HCT116 (cell line): Measurements from ENCODE around the gene DLX5. TPM values are rescaled to one million over a fixed set of nuclear protein-coding genes. Genes with fewer than 3 reads are reported as not detected.

ENCODE experiments used
- ATAC-seq: fragments of 200-7000 bp; cut with Tn5 transposase; 2 replicates; pipeline ENCODE4 v1.9.1; 2020; ENCODE audit warnings: mild to moderate bottlenecking, moderate library complexity
- BruUV-seq: library from RNA; stranded (reverse); fragments of 400-500 nt; replicated peaks from 2 replicates; lab custom pipeline; 2021; lab: Mats Ljungman, UMichigan
- CTCF ChIA-PET: fragments of 300-600 bp; sonication (Branson Sonifier 250); formaldehyde crosslinking; loops from one replicate; lab custom pipeline; 2021; ENCODE audit warnings: antibody characterized with exemption; lab: Charles Lee
- POLR2A ChIA-PET: fragments of 300-600, 350-600 bp; sonication (Branson Sonifier 250); formaldehyde crosslinking; loops from one replicate; lab custom pipeline; 2021; ENCODE audit warnings: antibody characterized with exemption; lab: Charles Lee
- RAD21 ChIA-PET, 2 experiments: fragments of 300-600 bp; sonication (Branson Sonifier 250); formaldehyde crosslinking; loops; one replicate each; lab custom pipeline; 2023; ENCODE audit warnings: low total read pairs in 2 of 2; ENCODE audit not compliant: uncharacterized antibody in 2 of 2, unreplicated experiment in 2 of 2, low non-redundant PET in 1 of 2; lab: Charles Lee
- DNase-seq: peaks from one replicate; pipeline ENCODE4 v3.0.0-alpha.2; 2010; ENCODE audit warnings: low read depth, low spot score
- H2AFZ ChIP-seq: fragments of 200-600 bp; shearing (Covaris generic), sonication (generic); 2 replicates; pipeline ENCODE4 v1.6.1; 2017; ENCODE audit warnings: low read depth, mixed run types, mixed read lengths, antibody characterized with exemption, low read length; ENCODE audit not compliant: poor library complexity, severe bottlenecking
- H3K27ac ChIP-seq: 2 replicates; pipeline ENCODE4 v1.5.1; 2012; ENCODE audit warnings: low read depth, low read length
- H3K27me3 ChIP-seq: fragments of 200-600 bp; sonication (generic); 2 replicates; pipeline ENCODE4 v1.6.1; 2016; ENCODE audit warnings: mixed run types, low read length, mixed read lengths; ENCODE audit not compliant: insufficient read depth
- H3K36me3 ChIP-seq, 2 experiments: fragments of 200-500 bp in 1 of 2; fragments of 200-600 bp in 1 of 2; sonication (Bioruptor generic) in 1 of 2; sonication (generic) in 1 of 2; 2 replicates each; pipeline versions ENCODE4 v1.5.1 to v1.6.1; 2014 to 2016; ENCODE audit warnings: low read length in 2 of 2, inconsistent platforms in 1 of 2, mixed read lengths in 1 of 2, mixed run types in 1 of 2; ENCODE audit not compliant: insufficient read depth in 2 of 2, control insufficient read depth in 1 of 2
- H3K4me1 ChIP-seq, 2 experiments: fragments of 200-600 bp in 1 of 2; sonication (generic) in 1 of 2; 2 replicates each; pipeline versions ENCODE4 v1.5.1 to v1.6.1; 2012 to 2017; ENCODE audit warnings: low read length in 2 of 2, inconsistent platforms in 1 of 2, mild to moderate bottlenecking in 1 of 2, mixed read lengths in 1 of 2, mixed run types in 1 of 2, moderate library complexity in 1 of 2; ENCODE audit not compliant: insufficient read depth in 2 of 2, control insufficient read depth in 1 of 2
- H3K4me2 ChIP-seq: fragments of 200-600 bp; sonication (generic); 2 replicates; pipeline ENCODE4 v1.6.1; 2017; ENCODE audit warnings: mixed run types, low read length, mixed read lengths
- H3K4me3 ChIP-seq, 2 experiments: fragments of 200-600 bp in 1 of 2; sonication (generic) in 1 of 2; replicated peaks in 1 of 2; 2 replicates each; pipeline ENCODE4 v1.5.1; 2011 to 2016; ENCODE audit warnings: low read length in 2 of 2, control low read depth in 1 of 2, low read depth in 1 of 2, mild to moderate bottlenecking in 1 of 2, mixed read lengths in 1 of 2, mixed run types in 1 of 2
- H3K79me2 ChIP-seq: fragments of 200-600 bp; sonication (generic); 2 replicates; pipeline ENCODE4 v1.6.1; 2017; ENCODE audit warnings: mild to moderate bottlenecking, mixed run types, low read length, moderate library complexity, mixed read lengths; ENCODE audit not compliant: insufficient read depth
- H3K9ac ChIP-seq: fragments of 200-600 bp; sonication (generic); 2 replicates; pipeline ENCODE4 v1.6.1; 2016; ENCODE audit warnings: low read length, mixed read lengths
- H3K9me2 ChIP-seq: fragments of 200-600 bp; sonication (generic), shearing (Covaris generic); 2 replicates; pipeline ENCODE4 v1.6.1; 2017; ENCODE audit warnings: mixed run types, mild to moderate bottlenecking, moderate library complexity; ENCODE audit not compliant: insufficient read depth
- H3K9me3 ChIP-seq, 2 experiments: fragments of 200-500 bp in 1 of 2; fragments of 200-600 bp in 1 of 2; sonication (Bioruptor generic) in 1 of 2; sonication (generic) in 1 of 2; 2 replicates each; pipeline ENCODE4 v1.6.1; 2014 to 2017; ENCODE audit warnings: low read length in 2 of 2, mixed read lengths in 2 of 2, inconsistent platforms in 1 of 2, low read depth in 1 of 2, mild to moderate bottlenecking in 1 of 2, mixed run types in 1 of 2, moderate library complexity in 1 of 2; ENCODE audit not compliant: control insufficient read depth in 1 of 2, insufficient read depth in 1 of 2
- H4K20me1 ChIP-seq: fragments of 200-600 bp; sonication (generic), shearing (Covaris generic); 2 replicates; pipeline ENCODE4 v1.6.1; 2017; ENCODE audit warnings: mixed run types, mild to moderate bottlenecking, moderate library complexity; ENCODE audit not compliant: insufficient read depth
- ATF3 ChIP-seq: IDR thresholded peaks from 2 replicates; pipeline ENCODE4 v1.6.1; 2012
- CBX3 ChIP-seq: IDR thresholded peaks from 2 replicates; pipeline ENCODE4 v1.6.1; 2012; ENCODE audit warnings: low read depth
- CEBPB ChIP-seq: IDR thresholded peaks from 2 replicates; pipeline ENCODE4 v1.6.1; 2012; ENCODE audit warnings: low read depth
- EGR1 ChIP-seq: IDR thresholded peaks from 2 replicates; pipeline ENCODE4 v1.6.1; 2012; ENCODE audit warnings: low read depth
- ELF1 ChIP-seq: IDR thresholded peaks from 2 replicates; pipeline ENCODE4 v1.6.1; 2012; ENCODE audit warnings: low read depth, borderline replicate concordance
- JUND ChIP-seq: IDR thresholded peaks from 2 replicates; pipeline ENCODE4 v1.6.1; 2012
- POLR2A ChIP-seq: IDR thresholded peaks from 2 replicates; pipeline ENCODE4 v1.7.0; 2011; ENCODE audit warnings: borderline replicate concordance; ENCODE audit not compliant: insufficient read depth, insufficient read length; ENCODE audit errors: extremely low read depth
- POLR2AphosphoS5 ChIP-seq: IDR thresholded peaks from 2 replicates; pipeline ENCODE4 v1.6.1; 2011; ENCODE audit warnings: mild to moderate bottlenecking, low read depth, low read length, moderate library complexity
- RAD21 ChIP-seq: IDR thresholded peaks from 2 replicates; pipeline ENCODE4 v1.6.1; 2012; ENCODE audit warnings: low read depth, mild to moderate bottlenecking
- REST ChIP-seq: IDR thresholded peaks from 2 replicates; pipeline ENCODE4 v1.6.1; 2012; ENCODE audit warnings: low read depth
- SP1 ChIP-seq: IDR thresholded peaks from 2 replicates; pipeline ENCODE4 v1.6.1; 2012; ENCODE audit warnings: low read depth
- TCF7L2 ChIP-seq: IDR thresholded peaks from 2 replicates; pipeline ENCODE4 v1.7.0; 2011; ENCODE audit warnings: borderline replicate concordance, inconsistent platforms; ENCODE audit not compliant: insufficient read depth, insufficient read length; ENCODE audit errors: extremely low read depth
- YY1 ChIP-seq: IDR thresholded peaks from 2 replicates; pipeline ENCODE4 v1.6.1; 2011; ENCODE audit warnings: low read length, low read depth, moderate library complexity, mild to moderate bottlenecking; ENCODE audit not compliant: insufficient replicate concordance; ENCODE audit errors: extremely low read depth
- ZBTB33 ChIP-seq: IDR thresholded peaks from 2 replicates; pipeline ENCODE4 v1.6.1; 2011; ENCODE audit warnings: mild to moderate bottlenecking, low read length, moderate library complexity; ENCODE audit not compliant: insufficient replicate concordance; ENCODE audit errors: extremely low read depth
- ZFX ChIP-seq: fragments of 450-650 bp; IDR thresholded peaks from 2 replicates; pipeline ENCODE4 v1.6.1; 2017
- ZNF274 ChIP-seq: fragments of 200-500 bp; sonication (Bioruptor generic); IDR thresholded peaks from 2 replicates; pipeline ENCODE4 v1.6.1; 2014; ENCODE audit warnings: mild to moderate bottlenecking, low read depth, low read length, inconsistent platforms
- intact Hi-C: fragments of 100-400 bp; cut with micrococcal nuclease; formaldehyde crosslinking; loops from 2 replicates; pipeline ENCODE4 v1.10.0; 2022
- total RNA-seq: library from RNA; stranded (reverse); gene quantifications from one replicate; pipeline ENCODE4 v1.2.1, GENCODE V29; 2021; ENCODE audit not compliant: unreplicated experiment

The DLX5 gene
- total RNA-seq, 1 experiment from 2014 or later = not detected

- TF ChIP-seq ZBTB33 (no peak), YY1 (no peak), ZNF274 (no peak), TCF7L2 (no peak), POLR2AphosphoS5 (no peak), ELF1 (no peak), ATF3 (no peak), RAD21 (no peak), SP1 (no peak)
Observed at GRCh38 chr7:97002555-97003261, 21.9 kb downstream of the DLX5 start (continued).

- H3K9ac ChIP-seq = no peak overlapping the region
- BruUV-seq = no TSS peak
- no peaks in the 10 kb centered on the region for H4K20me1 ChIP-seq
- H3K4me1 ChIP-seq = no peaks in the 10 kb centered on the region
- no peaks in the 10 kb centered on the region for H3K36me3 ChIP-seq
- ATAC-seq = no peak
- ChIA-PET RAD21 (no interaction called here), POLR2A (no interaction called here), CTCF (no interaction called here)
- H2AFZ ChIP-seq = no peak overlapping the region
- no peaks in the 10 kb centered on the region for H3K9me3 ChIP-seq
- intact Hi-C loops = no loop called here
- no peaks in the 10 kb centered on the region for H3K79me2 ChIP-seq
- no peak overlapping the region for H3K4me2 ChIP-seq
- H3K27ac ChIP-seq = no peak overlapping the region
- peaks cover 20% of the 10 kb centered on the region for H3K27me3 ChIP-seq
- H3K9me2 ChIP-seq = no peaks in the 10 kb centered on the region
- DNase-seq = no peak
- no peak overlapping the region for H3K4me3 ChIP-seq
- TF ChIP-seq REST (no peak), ELF1 (no peak), JUND (no peak), CBX3 (no peak), CEBPB (no peak), EGR1 (no peak), SP1 (no peak), ZNF274 (no peak), ZFX (no peak), ATF3 (no peak), POLR2A (no peak)
Observed at GRCh38 chr7:97001656-97002554, 22.7 kb downstream of the DLX5 start.
